Activated T-cell treated with anti-CD3 and anti-CD28 coated beads, Interleukin-2, amount 50 U/mL, for 4 hours (primary cell): ENCODE measurements around the gene PTPRK. TPM values are rescaled to one million over a fixed set of nuclear protein-coding genes. Genes with fewer than 3 reads are reported as not detected.
"Not testable (repeated sequence)": the region's sequence is repeated elsewhere in the genome, so short reads cannot be mapped to it uniquely, and the experiment has no call there.

Experiments used
- ATAC-seq, 2 donors: fragments of 200-7000 bp; cut with Tn5 transposase; one replicate each; pipeline ENCODE4 v1.10.0; 2021
- DNase-seq: peaks from one replicate; pipeline ENCODE4 v3.0.0-alpha.2; 2020
- H3K27me3 Mint-ChIP-seq: one replicate; pipeline ENCODE4 v1.8.0; 2021; ENCODE audit warnings: low read depth, mixed read lengths
- H3K36me3 Mint-ChIP-seq: one replicate; pipeline ENCODE4 v1.8.0; 2022; ENCODE audit warnings: mixed read lengths; ENCODE audit not compliant: insufficient read depth
- H3K4me1 Mint-ChIP-seq: one replicate; pipeline ENCODE4 v1.8.0; 2021; ENCODE audit warnings: low read depth, mixed read lengths
- H3K4me3 Mint-ChIP-seq: one replicate; pipeline ENCODE4 v1.8.0; 2021; ENCODE audit warnings: mild to moderate bottlenecking, moderate library complexity, mixed read lengths
- H3K9me3 Mint-ChIP-seq: one replicate; pipeline ENCODE4 v1.8.0; 2021; ENCODE audit warnings: mixed read lengths
- total RNA-seq, 3 donors: library from RNA; stranded (reverse); gene quantifications; one replicate each; pipeline ENCODE4 v1.2.1, GENCODE V29; 2021

PTPRK gene
- total RNA-seq, 3 donors from 2014 or later: 5.6 to 17.5 (median 11.6) TPM

- Mint-ChIP-seq H3K27me3 (no peaks in the 10 kb centered on the region), H3K9me3 (peaks cover 12% of the 10 kb centered on the region), H3K4me3 (no peak overlapping the region), H3K4me1 (peaks cover 57% of the 10 kb centered on the region), H3K36me3 (no peaks in the 10 kb centered on the region)
- ATAC-seq: no peak
- DNase-seq: no peak
Observed at GRCh38 chr6:127937102-127937501, 583.3 kb downstream of the PTPRK start.

- no peaks in the 10 kb centered on the region for H3K36me3 Mint-ChIP-seq
- H3K4me3 Mint-ChIP-seq: peak overlapping the region; percentile 54
- peaks cover 57% of the 10 kb centered on the region for H3K4me1 Mint-ChIP-seq
- H3K27me3 Mint-ChIP-seq: no peaks in the 10 kb centered on the region
- H3K9me3 Mint-ChIP-seq: peaks cover 12% of the 10 kb centered on the region
- DNase-seq (no peak), ATAC-seq (no peak)
Observed at GRCh38 chr6:127934956-127935355, 585.4 kb downstream of the PTPRK start.

- H3K27me3 Mint-ChIP-seq: no peaks in the 10 kb centered on the region
- ATAC-seq (peak; percentile 80 to 85), DNase-seq (no peak)
- peak overlapping the region; percentile 54 for H3K4me3 Mint-ChIP-seq
- no peaks in the 10 kb centered on the region for H3K36me3 Mint-ChIP-seq
- H3K9me3 Mint-ChIP-seq: peaks cover 12% of the 10 kb centered on the region
- H3K4me1 Mint-ChIP-seq: peaks cover 50% of the 10 kb centered on the region
Observed at GRCh38 chr6:127933852-127934840, 586.3 kb downstream of the PTPRK start.

- Mint-ChIP-seq H3K4me3 (no peak overlapping the region), H3K9me3 (peaks cover 15% of the 10 kb centered on the region), H3K4me1 (peaks cover 41% of the 10 kb centered on the region), H3K27me3 (no peaks in the 10 kb centered on the region), H3K36me3 (peaks cover 5% of the 10 kb centered on the region)
- DNase-seq: no peak
- ATAC-seq: no peak
Observed at GRCh38 chr6:127933137-127933536, 587.3 kb downstream of the PTPRK start.

GRCh38 chr6:127932708-127933107, 587.7 kb downstream of the PTPRK start:
- peaks cover 38% of the 10 kb centered on the region for H3K4me1 Mint-ChIP-seq
- DNase-seq (no peak), ATAC-seq (no peak)
- peaks cover 15% of the 10 kb centered on the region for H3K9me3 Mint-ChIP-seq
- no peak overlapping the region for H3K4me3 Mint-ChIP-seq
- H3K36me3 Mint-ChIP-seq: peaks cover 6% of the 10 kb centered on the region
- H3K27me3 Mint-ChIP-seq: no peaks in the 10 kb centered on the region

DNA sequence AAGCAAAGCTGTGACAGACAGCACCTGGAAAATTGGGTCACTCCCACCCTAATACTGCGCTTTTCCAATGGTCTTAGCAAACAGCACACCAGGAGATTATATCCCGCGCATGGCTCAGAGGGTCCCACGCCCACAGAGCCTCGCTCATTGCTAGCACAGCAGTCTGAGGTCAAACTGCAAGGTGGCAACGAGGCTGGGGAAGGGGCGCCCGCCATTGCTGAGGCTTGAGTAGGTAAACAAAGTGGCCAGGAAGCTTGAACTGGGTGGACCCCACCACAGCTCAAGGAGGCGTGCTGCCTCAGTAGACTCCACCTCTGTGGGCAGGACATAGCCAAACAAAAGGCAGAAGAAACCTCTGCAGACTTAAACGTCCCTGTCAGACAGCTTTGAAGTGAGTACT, 594.0 kb downstream of the PTPRK start:
- H3K27me3 Mint-ChIP-seq, DNase-seq, ATAC-seq, H3K36me3 Mint-ChIP-seq, H3K4me3 Mint-ChIP-seq: not testable (repeated sequence)
- Mint-ChIP-seq H3K4me1 (peaks cover 38% of the 10 kb centered on the region), H3K9me3 (peaks cover 29% of the 10 kb centered on the region)

DNA sequence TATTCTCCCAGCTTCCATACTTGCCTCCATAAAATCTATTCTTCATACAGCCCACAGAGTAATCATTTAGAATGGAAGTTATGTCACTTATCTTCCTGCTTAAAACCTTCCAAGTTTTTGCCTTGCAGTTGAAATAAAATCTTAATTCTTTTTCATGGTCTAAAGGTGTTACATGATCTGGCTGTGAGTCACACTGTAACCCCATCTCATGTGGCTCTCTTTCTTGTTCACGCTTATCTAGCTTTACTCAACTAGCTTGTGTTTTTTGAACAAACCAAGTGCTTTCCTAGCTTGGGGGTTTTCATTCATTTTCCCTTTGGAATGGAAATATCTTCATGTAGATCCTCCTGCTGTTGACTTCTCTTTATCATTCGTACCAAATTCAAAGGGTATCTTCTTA, 596.0 kb downstream of the PTPRK start:
- no peak for DNase-seq
- ATAC-seq: peak; percentile 81 to 93
- Mint-ChIP-seq H3K27me3 (no peaks in the 10 kb centered on the region), H3K4me1 (peaks cover 53% of the 10 kb centered on the region), H3K4me3 (no peak overlapping the region), H3K36me3 (peaks cover 9% of the 10 kb centered on the region), H3K9me3 (peaks cover 29% of the 10 kb centered on the region)

DNA sequence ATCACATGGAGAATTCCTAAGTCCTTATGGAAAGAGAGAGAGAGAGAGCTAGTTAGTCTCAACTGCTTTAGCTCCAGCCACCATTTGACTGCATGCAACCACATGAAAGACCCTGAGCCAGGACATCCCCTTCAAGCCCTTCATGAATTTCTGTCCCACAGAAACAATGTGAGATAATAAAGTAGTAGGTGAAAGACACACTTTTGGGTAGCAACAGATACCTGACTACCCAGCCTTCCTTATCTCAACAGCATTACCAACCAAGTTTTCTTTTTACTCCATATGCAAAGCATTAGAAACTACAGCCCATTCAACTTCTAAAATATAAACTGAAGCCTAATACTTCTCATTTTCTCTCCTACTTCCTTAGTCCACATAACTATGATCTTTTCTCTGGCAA, 596.4 kb downstream of the PTPRK start:
- DNase-seq: no peak
- H3K4me1 Mint-ChIP-seq: peaks cover 57% of the 10 kb centered on the region
- peaks cover 9% of the 10 kb centered on the region for H3K36me3 Mint-ChIP-seq
- ATAC-seq: peak; percentile 26 to 36
- peaks cover 28% of the 10 kb centered on the region for H3K9me3 Mint-ChIP-seq
- no peak overlapping the region for H3K4me3 Mint-ChIP-seq
- no peaks in the 10 kb centered on the region for H3K27me3 Mint-ChIP-seq

DNA sequence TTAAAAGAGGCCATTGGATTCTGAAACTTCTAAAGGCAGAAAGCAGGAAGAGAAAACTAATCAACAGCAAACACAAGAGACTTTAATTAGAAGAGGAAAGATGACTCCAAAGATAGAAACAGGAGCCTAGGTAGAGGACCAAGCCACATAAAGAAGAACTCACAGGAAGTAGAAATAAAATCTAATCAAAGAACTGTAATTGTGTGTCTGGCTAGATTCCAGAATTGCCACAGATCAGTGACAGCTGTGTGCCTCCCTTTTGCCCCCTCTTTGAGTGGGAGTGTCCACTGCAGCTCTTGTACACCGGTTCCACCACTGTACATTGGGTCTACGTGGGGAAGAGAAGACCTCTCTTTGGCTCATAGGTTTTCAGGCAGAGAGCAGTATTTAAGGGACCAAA, 597.3 kb downstream of the PTPRK start:
- DNase-seq (no peak), ATAC-seq (no peak)
- peaks cover 23% of the 10 kb centered on the region for H3K9me3 Mint-ChIP-seq
- H3K4me3 Mint-ChIP-seq: no peak overlapping the region
- peaks cover 66% of the 10 kb centered on the region for H3K4me1 Mint-ChIP-seq
- H3K36me3 Mint-ChIP-seq: peaks cover 5% of the 10 kb centered on the region
- no peaks in the 10 kb centered on the region for H3K27me3 Mint-ChIP-seq

DNA sequence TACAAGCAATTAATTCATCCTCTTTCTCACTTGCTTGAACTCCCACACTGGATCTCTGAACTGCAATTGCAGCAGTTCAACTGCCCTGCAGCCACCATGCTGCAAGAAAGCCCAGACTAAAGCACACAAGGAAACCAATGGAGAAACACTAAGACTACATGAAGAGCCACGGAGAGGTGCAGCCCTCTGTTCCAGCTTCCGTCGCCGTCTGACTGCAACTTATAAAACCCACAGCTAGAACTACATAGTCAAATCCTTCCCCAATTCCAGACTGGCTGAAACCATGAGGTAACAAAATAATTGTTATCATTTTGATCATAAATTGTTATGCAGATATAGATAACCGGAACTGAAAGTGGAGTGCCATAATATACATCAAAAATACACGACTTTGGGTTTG, 598.4 kb downstream of the PTPRK start:
- Mint-ChIP-seq H3K9me3 (peaks cover 17% of the 10 kb centered on the region), H3K4me1 (peaks cover 77% of the 10 kb centered on the region), H3K4me3 (peak overlapping the region; percentile 49), H3K27me3 (no peaks in the 10 kb centered on the region), H3K36me3 (no peaks in the 10 kb centered on the region)
- DNase-seq (no peak), ATAC-seq (no peak)

- Mint-ChIP-seq H3K4me3 (no peak overlapping the region), H3K36me3 (no peaks in the 10 kb centered on the region), H3K9me3 (peaks cover 13% of the 10 kb centered on the region)
Observed at GRCh38 chr6:127920804-127921203, 599.6 kb downstream of the PTPRK start.

More at GRCh38 chr6:127920804-127921203, 599.6 kb downstream of the PTPRK start:
- peaks cover 86% of the 10 kb centered on the region for H3K4me1 Mint-ChIP-seq
- no peak for DNase-seq
- H3K27me3 Mint-ChIP-seq: no peaks in the 10 kb centered on the region
- no peak for ATAC-seq
